GM23338 (cell line): ENCODE measurements around the gene CTDSP2. TPM values are rescaled to one million over a fixed set of nuclear protein-coding genes. Genes with fewer than 3 reads are reported as not detected.
A peak's percentile ranks its signal among the peaks of the same experiment; 100 is the strongest.

Source experiments
- ATAC-seq: fragments of 200-7000 bp; cut with Tn5 transposase; 3 replicates; pipeline ENCODE4 v1.9.1; 2020
- DNase-seq: peaks from one replicate; pipeline ENCODE4 v3.0.0-alpha.2; 2015; ENCODE audit warnings: low spot score
- H2AFZ ChIP-seq: fragments of 200-600 bp; sonication (generic); 2 replicates; pipeline ENCODE4 v1.8.0; 2016; ENCODE audit warnings: antibody characterized with exemption, mild to moderate bottlenecking, moderate library complexity
- H3F3A ChIP-seq: fragments of 200-600 bp; sonication (generic); replicated peaks from 2 replicates; pipeline ENCODE4 v1.8.0; 2017; ENCODE audit warnings: antibody characterized with exemption, mixed run types, low read depth
- H3K27ac ChIP-seq: fragments of 200-600 bp; sonication (generic); 2 replicates; pipeline ENCODE4 v1.6.1; 2016; ENCODE audit warnings: low read depth
- H3K27me3 ChIP-seq: fragments of 200-600 bp; sonication (generic); 2 replicates; pipeline ENCODE4 v1.8.0; 2016; ENCODE audit warnings: mild to moderate bottlenecking, mixed run types, moderate library complexity; ENCODE audit not compliant: insufficient read depth
- H3K36me3 ChIP-seq: fragments of 200-600 bp; sonication (generic); 2 replicates; pipeline ENCODE4 v1.8.0; 2016; ENCODE audit warnings: mild to moderate bottlenecking; ENCODE audit not compliant: insufficient read depth
- H3K4me1 ChIP-seq: fragments of 200-600 bp; sonication (generic); 2 replicates; pipeline ENCODE4 v1.8.0; 2016; ENCODE audit warnings: mild to moderate bottlenecking, moderate library complexity; ENCODE audit not compliant: insufficient read depth
- H3K4me2 ChIP-seq: fragments of 200-600 bp; sonication (generic); 2 replicates; pipeline ENCODE4 v1.7.1; 2017; ENCODE audit warnings: mixed run types
- H3K4me3 ChIP-seq: fragments of 200-600 bp; sonication (generic); 2 replicates; pipeline ENCODE4 v1.6.1; 2016; ENCODE audit warnings: mixed run types
- H3K79me2 ChIP-seq: fragments of 200-600 bp; sonication (generic); replicated peaks from 2 replicates; pipeline ENCODE4 v1.8.0; 2017; ENCODE audit warnings: mild to moderate bottlenecking; ENCODE audit not compliant: insufficient read depth
- H3K9me2 ChIP-seq: fragments of 200-600 bp; sonication (generic); 2 replicates; pipeline ENCODE4 v1.8.0; 2017; ENCODE audit not compliant: insufficient read depth
- H4K20me1 ChIP-seq: fragments of 200-600 bp; sonication (generic); replicated peaks from 2 replicates; pipeline ENCODE4 v1.8.0; 2017; ENCODE audit warnings: mild to moderate bottlenecking; ENCODE audit not compliant: insufficient read depth
- H3K27ac Mint-ChIP-seq: 2 replicates; pipeline ENCODE4 v1.8.0; 2020; ENCODE audit warnings: inconsistent platforms, mild to moderate bottlenecking, moderate library complexity, mixed read lengths
- H3K27me3 Mint-ChIP-seq: 3 replicates; pipeline ENCODE4 v1.8.0; 2022; ENCODE audit warnings: low read depth, mild to moderate bottlenecking, moderate library complexity, mixed read lengths, inconsistent platforms; ENCODE audit not compliant: insufficient read depth, poor library complexity
- H3K36me3 Mint-ChIP-seq: 3 replicates; pipeline ENCODE4 v1.8.0; 2021; ENCODE audit warnings: low read depth, mild to moderate bottlenecking, inconsistent platforms, moderate library complexity, mixed read lengths
- H3K4me1 Mint-ChIP-seq: 3 replicates; pipeline ENCODE4 v1.8.0; 2020; ENCODE audit warnings: mild to moderate bottlenecking, inconsistent platforms, mixed read lengths
- H3K4me3 Mint-ChIP-seq: 3 replicates; pipeline ENCODE4 v1.8.0; 2021; ENCODE audit warnings: moderate library complexity, mild to moderate bottlenecking, inconsistent platforms, mixed read lengths
- H3K9me3 Mint-ChIP-seq: 3 replicates; pipeline ENCODE4 v1.8.0; 2020; ENCODE audit warnings: moderate library complexity, mild to moderate bottlenecking, inconsistent platforms, mixed read lengths
- CREB1 ChIP-seq: fragments of 250-450 bp; sonication (Bioruptor Pico); IDR thresholded peaks from 2 replicates; pipeline ENCODE4 v1.5.0; 2020; ENCODE audit warnings: low read depth, mild to moderate bottlenecking, moderate library complexity
- CTCF ChIP-seq, 2 experiments: fragments of 200-600 bp in 1 of 2; sonication (generic) in 1 of 2; conservative IDR thresholded peaks; 2 replicates each; pipeline versions ENCODE4 v1.5.1 to v1.6.1; 2016 to 2017; ENCODE audit warnings: antibody characterized with exemption in 2 of 2, low read depth in 2 of 2, mild to moderate bottlenecking in 2 of 2, moderate library complexity in 1 of 2
- EZH2phosphoT487 ChIP-seq: fragments of 200-600 bp; sonication (generic); IDR thresholded peaks from one replicate; pipeline ENCODE4 v1.8.1; 2018; ENCODE audit warnings: antibody characterized with exemption; ENCODE audit not compliant: unreplicated experiment
- JUNB ChIP-seq: IDR thresholded peaks from one replicate; pipeline ENCODE4 v1.6.1; 2016; ENCODE audit warnings: antibody characterized with exemption; ENCODE audit not compliant: unreplicated experiment
- NANOG ChIP-seq: IDR thresholded peaks from 2 replicates; pipeline ENCODE4 v1.6.1; 2016; ENCODE audit warnings: antibody characterized with exemption, borderline replicate concordance
- REST ChIP-seq: IDR thresholded peaks from one replicate; pipeline ENCODE4 v1.6.1; 2018; ENCODE audit warnings: antibody characterized with exemption; ENCODE audit not compliant: unreplicated experiment
- STAT1 ChIP-seq: IDR thresholded peaks from one replicate; pipeline ENCODE4 v1.6.1; 2016; ENCODE audit warnings: antibody characterized with exemption; ENCODE audit not compliant: unreplicated experiment
- ZNF331 ChIP-seq: fragments of 250-450 bp; sonication (Bioruptor Pico); IDR thresholded peaks from 2 replicates; pipeline ENCODE4 v1.5.0; 2020; ENCODE audit warnings: low read depth, mild to moderate bottlenecking, moderate library complexity
- ZNF462 ChIP-seq: fragments of 250-450 bp; sonication (Bioruptor Pico); IDR thresholded peaks from 2 replicates; pipeline ENCODE4 v1.5.0; 2020; ENCODE audit warnings: mild to moderate bottlenecking, moderate library complexity
- polyA plus RNA-seq: library from polyadenylated mRNA; unstranded; fragments of >200 nt; fragmentation: Nextera tagmentation; extraction: Ambion mirVana; gene quantifications from 2 replicates; pipeline ENCODE4 v1.2.1, GENCODE V29; 2016
- total RNA-seq: library from RNA; depleted of rRNA; stranded (reverse); fragments of >200 nt; shearing (Covaris generic); gene quantifications from 2 replicates; pipeline ENCODE4 v1.2.3, GENCODE V29; 2014

The CTDSP2 gene
- total and polyA plus RNA-seq, 2 experiments from 2014 or later = 22.8 to 81.9 TPM

GRCh38 chr12:57874166-57875108 lies 27.9 kb upstream of the CTDSP2 start:
- DNase-seq = no peak
- Histone ChIP-seq H4K20me1 (no peaks in the 10 kb centered on the region), H3K36me3 (no peaks in the 10 kb centered on the region), H3K79me2 (no peaks in the 10 kb centered on the region), H3K9me2 (no peaks in the 10 kb centered on the region), H3K4me1 (0 out of 2 replicates have a peak, but pooled peaks cover 4% of the 10 kb centered on the region), H3K27ac (no peak overlapping the region), H3K4me3 (no peak overlapping the region), H3K4me2 (no peak overlapping the region), H3K27me3 (no peaks in the 10 kb centered on the region), H3F3A (no peaks in the 10 kb centered on the region), H2AFZ (peak overlapping the region; percentile 76; the same call in 1 of the 2 replicates)
- Mint-ChIP-seq H3K27me3 (peaks cover 8% of the 10 kb centered on the region), H3K36me3 (peaks cover 2% of the 10 kb centered on the region; the same call in 1 of the 3 replicates), H3K4me1 (peaks cover 5% of the 10 kb centered on the region), H3K9me3 (no peaks in the 10 kb centered on the region), H3K4me3 (no peak overlapping the region), H3K27ac (no peak overlapping the region)
- TF ChIP-seq EZH2phosphoT487 = no peak
- no peak for TF ChIP-seq CREB1 (CRISPR knock-in tag)
- TF ChIP-seq ZNF462 (CRISPR knock-in tag) = no peak
- no peak for TF ChIP-seq REST
- TF ChIP-seq NANOG = no peak
- TF ChIP-seq JUNB = no peak
- TF ChIP-seq ZNF331 (CRISPR knock-in tag) = no peak
- no peak for TF ChIP-seq STAT1
- no peak for TF ChIP-seq CTCF (conservative IDR thresholded peaks at IDR 0.05; ENCODE audit: low read depth in 2 of 2)
- no peak for ATAC-seq
